ENCODE results near the gene SPATC1L. TPM values are rescaled to one million over a fixed set of nuclear protein-coding genes. Genes with fewer than 3 reads are reported as not detected.

The SPATC1L gene
- total RNA-seq, 1 donor from 2014 or later: 32.8 TPM

DNA sequence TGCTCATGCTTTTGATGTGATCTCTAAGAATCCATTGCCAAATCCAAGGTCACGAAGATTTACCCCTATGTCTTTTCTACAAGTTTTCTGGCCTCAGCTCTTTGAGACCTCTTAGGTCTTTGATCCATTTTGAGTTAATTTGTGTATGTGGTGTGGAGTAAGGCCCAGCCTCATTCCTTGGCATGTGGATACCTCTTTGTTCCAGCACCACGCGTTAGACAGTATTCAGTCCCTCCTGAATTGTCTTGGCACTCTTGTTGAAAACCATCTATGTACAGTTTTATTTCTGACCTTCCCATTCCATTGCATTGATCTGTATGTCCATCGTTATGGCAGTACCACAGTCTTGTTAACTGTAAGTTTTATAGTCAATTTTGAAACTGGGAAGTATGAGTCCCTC is 20.9 kb downstream of the SPATC1L start:
- no peaks in the 10 kb centered on the region for H3K9me3 Mint-ChIP-seq (ENCODE audit: low read depth)
- H3K27ac Mint-ChIP-seq: peak overlapping the region; percentile 30
- H3K27me3 Mint-ChIP-seq: no peaks in the 10 kb centered on the region
- H3K36me3 Mint-ChIP-seq (ENCODE audit: insufficient read depth): peaks cover 32% of the 10 kb centered on the region
- no peak for DNase-seq (ENCODE audit: low spot score, unreplicated experiment)
- H3K4me3 Mint-ChIP-seq (ENCODE audit: low read depth): no peak overlapping the region
- H3K4me1 Mint-ChIP-seq (ENCODE audit: low read depth): no peaks in the 10 kb centered on the region
- TF ChIP-seq, protein P1, sequence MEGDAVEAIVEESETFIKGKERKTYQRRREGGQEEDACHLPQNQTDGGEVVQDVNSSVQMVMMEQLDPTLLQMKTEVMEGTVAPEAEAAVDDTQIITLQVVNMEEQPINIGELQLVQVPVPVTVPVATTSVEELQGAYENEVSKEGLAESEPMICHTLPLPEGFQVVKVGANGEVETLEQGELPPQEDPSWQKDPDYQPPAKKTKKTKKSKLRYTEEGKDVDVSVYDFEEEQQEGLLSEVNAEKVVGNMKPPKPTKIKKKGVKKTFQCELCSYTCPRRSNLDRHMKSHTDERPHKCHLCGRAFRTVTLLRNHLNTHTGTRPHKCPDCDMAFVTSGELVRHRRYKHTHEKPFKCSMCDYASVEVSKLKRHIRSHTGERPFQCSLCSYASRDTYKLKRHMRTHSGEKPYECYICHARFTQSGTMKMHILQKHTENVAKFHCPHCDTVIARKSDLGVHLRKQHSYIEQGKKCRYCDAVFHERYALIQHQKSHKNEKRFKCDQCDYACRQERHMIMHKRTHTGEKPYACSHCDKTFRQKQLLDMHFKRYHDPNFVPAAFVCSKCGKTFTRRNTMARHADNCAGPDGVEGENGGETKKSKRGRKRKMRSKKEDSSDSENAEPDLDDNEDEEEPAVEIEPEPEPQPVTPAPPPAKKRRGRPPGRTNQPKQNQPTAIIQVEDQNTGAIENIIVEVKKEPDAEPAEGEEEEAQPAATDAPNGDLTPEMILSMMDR (IDR thresholded peaks at IDR 0.05; ENCODE audit: unreplicated experiment): no peak

DNA sequence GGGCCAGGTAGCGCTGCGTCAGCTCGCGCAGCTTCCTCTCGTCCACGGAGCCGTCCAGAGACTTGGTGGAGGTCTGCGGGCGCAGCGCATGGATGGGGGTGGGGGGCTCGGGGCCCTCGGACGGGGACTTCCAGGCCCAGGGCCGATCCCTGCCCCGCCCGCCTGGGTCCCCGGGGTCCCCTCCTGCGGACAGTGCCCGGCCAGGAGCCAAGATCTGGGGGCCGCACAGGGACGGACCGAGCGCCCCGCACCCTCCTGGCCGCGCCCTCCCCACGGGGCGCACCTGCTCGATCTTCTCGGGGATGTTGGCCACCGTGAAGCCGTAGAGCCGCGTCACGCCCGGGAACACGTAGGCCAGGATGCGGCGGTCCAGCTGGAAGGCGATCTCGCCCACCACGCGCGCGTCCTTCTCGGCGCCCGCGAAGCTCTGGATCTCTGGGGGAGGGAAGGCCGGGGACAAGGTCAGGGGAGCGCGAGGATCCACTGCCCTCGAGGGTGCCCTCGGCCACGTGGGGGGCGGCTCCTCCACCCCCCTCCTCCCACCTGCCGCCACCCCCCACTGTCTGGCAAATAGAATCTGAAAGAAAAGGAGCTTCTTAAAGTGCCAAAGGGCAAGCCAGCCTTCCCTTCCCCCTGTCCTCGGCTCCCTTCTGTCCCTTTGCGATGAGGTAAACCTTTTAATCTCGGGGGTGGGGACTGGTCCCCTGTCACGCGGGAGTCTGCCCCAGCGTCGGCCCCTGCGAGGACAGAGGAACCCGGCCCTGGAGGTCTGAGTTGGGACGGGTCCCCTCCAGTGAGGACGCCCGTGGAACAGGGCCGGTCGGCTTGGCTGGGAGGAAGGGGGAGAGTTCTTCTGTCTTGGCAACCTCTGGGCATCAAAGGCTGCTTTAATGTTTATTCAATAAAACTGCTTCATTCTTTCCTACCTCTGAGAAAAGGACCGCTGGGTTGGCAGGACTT is 22.3 kb downstream of the SPATC1L start:
- TF ChIP-seq, protein P1 (IDR thresholded peaks at IDR 0.05; ENCODE audit: unreplicated experiment): no peak
- no peak overlapping the region for H3K27ac Mint-ChIP-seq
- peaks cover 29% of the 10 kb centered on the region for H3K36me3 Mint-ChIP-seq (ENCODE audit: insufficient read depth)
- no peaks in the 10 kb centered on the region for H3K9me3 Mint-ChIP-seq (ENCODE audit: low read depth)
- DNase-seq (ENCODE audit: low spot score, unreplicated experiment): no peak
- H3K4me3 Mint-ChIP-seq (ENCODE audit: low read depth): no peak overlapping the region
- no peaks in the 10 kb centered on the region for H3K27me3 Mint-ChIP-seq
- H3K4me1 Mint-ChIP-seq (ENCODE audit: low read depth): no peaks in the 10 kb centered on the region

DNA sequence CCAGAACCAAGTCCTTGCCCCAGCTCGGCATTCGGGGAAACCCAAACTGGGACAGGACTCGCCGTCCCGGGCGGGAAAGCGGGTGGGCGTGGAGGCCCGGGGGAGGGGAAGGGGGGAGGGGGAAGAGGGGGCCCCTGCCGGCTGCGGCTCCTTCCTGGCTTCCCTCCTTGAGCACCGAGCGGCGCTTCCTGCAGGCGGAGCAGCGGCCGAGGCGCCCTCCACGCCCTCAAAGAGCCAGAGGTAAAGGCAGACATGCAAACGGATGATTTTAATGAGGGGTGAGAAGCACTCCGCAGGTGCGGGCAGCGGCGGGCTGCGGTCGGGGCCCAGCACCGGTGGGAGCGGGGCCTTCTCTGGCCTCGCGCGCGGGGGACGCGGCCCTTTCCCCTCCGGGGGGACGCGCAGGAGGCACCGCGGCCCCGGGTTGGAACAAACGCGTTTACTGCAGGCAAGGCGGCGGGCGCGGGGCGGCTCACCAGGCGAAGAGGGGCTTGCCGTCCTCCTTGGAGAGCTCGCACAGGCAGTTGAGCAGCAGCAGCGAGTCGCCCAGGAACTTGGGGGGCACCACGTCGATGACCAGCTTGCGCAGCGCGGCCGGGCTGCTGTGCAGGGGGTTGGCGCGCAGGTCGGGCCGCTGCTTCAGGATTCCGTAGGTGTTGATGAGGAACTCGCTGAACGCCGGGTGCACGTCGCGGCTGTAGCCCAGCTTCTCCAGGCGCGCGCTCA is 23.2 kb downstream of the SPATC1L start:
- TF ChIP-seq, protein P1 (IDR thresholded peaks at IDR 0.05; ENCODE audit: unreplicated experiment): no peak
- Mint-ChIP-seq H3K4me3 (ENCODE audit: low read depth) (no peak overlapping the region), H3K9me3 (ENCODE audit: low read depth) (no peaks in the 10 kb centered on the region), H3K27ac (no peak overlapping the region), H3K36me3 (ENCODE audit: insufficient read depth) (peaks cover 25% of the 10 kb centered on the region), H3K27me3 (no peaks in the 10 kb centered on the region), H3K4me1 (ENCODE audit: low read depth) (peaks cover 1% of the 10 kb centered on the region)
- no peak for DNase-seq (ENCODE audit: low spot score, unreplicated experiment)

DNA sequence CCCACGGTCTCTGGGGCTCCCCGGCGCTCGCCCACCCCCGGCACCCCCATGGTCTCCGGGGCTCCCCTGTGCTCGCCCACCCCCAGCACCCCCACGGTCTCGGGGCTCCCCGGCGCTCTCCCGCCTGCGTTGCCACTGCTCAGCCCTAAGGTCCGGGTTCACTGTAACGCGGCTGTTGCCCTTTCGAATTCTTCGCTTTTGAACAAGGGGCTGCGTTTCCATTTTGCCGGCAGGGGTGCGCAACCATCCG is 23.7 kb downstream of the SPATC1L start:
- H3K27ac Mint-ChIP-seq: no peak overlapping the region
- peaks cover 6% of the 10 kb centered on the region for H3K4me1 Mint-ChIP-seq (ENCODE audit: low read depth)

More for the DNA sequence above, 23.7 kb downstream of the SPATC1L start:
- Mint-ChIP-seq H3K36me3 (ENCODE audit: insufficient read depth) (peaks cover 22% of the 10 kb centered on the region), H3K4me3 (ENCODE audit: low read depth) (no peak overlapping the region), H3K27me3 (no peaks in the 10 kb centered on the region), H3K9me3 (ENCODE audit: low read depth) (no peaks in the 10 kb centered on the region)
- TF ChIP-seq, protein P1 (IDR thresholded peaks at IDR 0.05; ENCODE audit: unreplicated experiment): no peak
- no peak for DNase-seq (ENCODE audit: low spot score, unreplicated experiment)
